Liver (tissue), 9 donors: ENCODE data around the gene XDH. TPM values are rescaled to one million over a fixed set of nuclear protein-coding genes. Genes with fewer than 3 reads are reported as not detected.

ENCODE experiments used
- DNase-seq: peaks from one replicate; pipeline ENCODE4 v3.0.0-alpha.2; 2017; ENCODE audit warnings: low spot score
- H3K27ac ChIP-seq, 2 donors: one replicate each; pipeline ENCODE4 v1.7.0; 2013; ENCODE audit warnings: inconsistent platforms in 2 of 2, low read length in 2 of 2, control low read depth in 1 of 2, low read depth in 1 of 2, mild to moderate bottlenecking in 1 of 2
- H3K27me3 ChIP-seq, 4 donors: one replicate each; pipeline versions ENCODE4 v1.6.1 to v1.7.0; 2013; ENCODE audit warnings: low read length in 3 of 4, inconsistent platforms in 1 of 4, mild to moderate bottlenecking in 1 of 4, moderate library complexity in 1 of 4; ENCODE audit not compliant: control insufficient read depth in 4 of 4, insufficient read depth in 4 of 4
- H3K36me3 ChIP-seq, 4 donors: one replicate each; pipeline versions ENCODE4 v1.6.1 to v1.7.0; 2013; ENCODE audit warnings: low read length in 3 of 4, mild to moderate bottlenecking in 3 of 4, low read depth in 1 of 4, moderate library complexity in 1 of 4; ENCODE audit not compliant: control insufficient read depth in 4 of 4, insufficient read depth in 3 of 4
- H3K4me1 ChIP-seq, 4 donors: one replicate each; pipeline versions ENCODE4 v1.6.1 to v1.7.0; 2013; ENCODE audit warnings: low read length in 3 of 4, mild to moderate bottlenecking in 3 of 4, moderate library complexity in 1 of 4; ENCODE audit not compliant: control insufficient read depth in 4 of 4, insufficient read depth in 4 of 4
- H3K4me3 ChIP-seq, 3 donors: one replicate each; pipeline versions ENCODE4 v1.6.1 to v1.7.0; 2013; ENCODE audit warnings: low read length in 3 of 3, control low read depth in 1 of 3, low read depth in 1 of 3, mild to moderate bottlenecking in 1 of 3
- H3K9ac ChIP-seq, 2 donors: one replicate each; pipeline ENCODE4 v1.7.0; 2013; ENCODE audit warnings: low read length in 2 of 2, mild to moderate bottlenecking in 2 of 2, moderate library complexity in 2 of 2, control low read depth in 1 of 2, low read depth in 1 of 2
- H3K9me3 ChIP-seq, 4 donors: one replicate each; pipeline versions ENCODE4 v1.6.1 to v1.7.0; 2013; ENCODE audit warnings: low read length in 3 of 4; ENCODE audit not compliant: control insufficient read depth in 4 of 4
- FOXA1 ChIP-seq: IDR thresholded peaks from 2 replicates; pipeline ENCODE4 v1.6.1; 2016; ENCODE audit warnings: antibody characterized with exemption
- FOXA2 ChIP-seq: IDR thresholded peaks from 2 replicates; pipeline ENCODE4 v1.6.1; 2016; ENCODE audit warnings: antibody characterized with exemption
- JUND ChIP-seq, 2 donors: IDR thresholded peaks; 2 replicates each; pipeline ENCODE4 v1.6.1; 2016; ENCODE audit warnings: antibody characterized with exemption in 2 of 2
- RAD21 ChIP-seq, 2 donors: IDR thresholded peaks; 2 replicates each; pipeline ENCODE4 v1.6.1; 2016; ENCODE audit warnings: antibody characterized with exemption in 2 of 2, mild to moderate bottlenecking in 2 of 2
- RXRA ChIP-seq, 2 donors: IDR thresholded peaks; 2 replicates each; pipeline ENCODE4 v1.6.1; 2017 to 2018; ENCODE audit warnings: antibody characterized with exemption in 2 of 2, mild to moderate bottlenecking in 1 of 2
- SP1 ChIP-seq: IDR thresholded peaks from 2 replicates; pipeline ENCODE4 v1.6.1; 2018; ENCODE audit warnings: antibody characterized with exemption, mild to moderate bottlenecking
- TAF1 ChIP-seq: conservative IDR thresholded peaks from 2 replicates; pipeline ENCODE4 v1.6.1; 2016; ENCODE audit warnings: antibody characterized with exemption, mild to moderate bottlenecking
- YY1 ChIP-seq: IDR thresholded peaks from 2 replicates; pipeline ENCODE4 v1.6.1; 2016; ENCODE audit warnings: antibody characterized with exemption, mild to moderate bottlenecking
- WGBS: extraction: QIAGEN DNeasy Blood & Tissue Kit; methylation state at CpG from one replicate; pipeline ENCODE4 v1.1.7; 2013; 5-methylcytosine and 5-hydroxymethylcytosine counted together
- polyA plus RNA-seq, 2 donors: library from polyadenylated mRNA; stranded (reverse) in 1 of 2; unstranded in 1 of 2; fragments of 200-250 nt in 1 of 2; fragments of >200 nt in 1 of 2; fragmentation: Nextera tagmentation in 1 of 2; extraction: Ambion mirVana in 1 of 2; gene quantifications; one replicate each; pipeline versions ENCODE4 v1.2.1 to v1.2.3, GENCODE V29; 2013 to 2015
- total RNA-seq, 2 donors: library from RNA; depleted of rRNA; stranded (reverse); fragments of >200 nt; gene quantifications; one replicate each; pipeline ENCODE4 v1.2.3, GENCODE V29; 2014
- TF ChIP-seq, protein P1 (sequence below): IDR thresholded peaks from 2 replicates; pipeline ENCODE4 v1.6.1; 2016; ENCODE audit warnings: antibody characterized with exemption, mild to moderate bottlenecking
- TF ChIP-seq, protein P2 (sequence below): fragments of 150-350 bp; IDR thresholded peaks from 2 replicates; pipeline ENCODE4 v1.5.1; 2017; ENCODE audit warnings: improper control_type of control experiment, low read depth, low read length; ENCODE audit not compliant: missing input control
- TF ChIP-seq, protein P3 (sequence below): IDR thresholded peaks from 2 replicates; pipeline ENCODE4 v1.6.1; 2016; ENCODE audit warnings: antibody characterized with exemption
- TF ChIP-seq, protein P4 (sequence below): IDR thresholded peaks from 2 replicates; pipeline ENCODE4 v1.6.1; 2016; ENCODE audit warnings: antibody characterized with exemption
- donor health status: healthy.
- donor health status: healthy.
- donor health status: healthy.
- donor health status: healthy.
- donor health status: healthy.

Gene XDH
- total and polyA plus RNA-seq, 4 donors: 6.8 to 76.6 (median 12.0) TPM

DNA sequence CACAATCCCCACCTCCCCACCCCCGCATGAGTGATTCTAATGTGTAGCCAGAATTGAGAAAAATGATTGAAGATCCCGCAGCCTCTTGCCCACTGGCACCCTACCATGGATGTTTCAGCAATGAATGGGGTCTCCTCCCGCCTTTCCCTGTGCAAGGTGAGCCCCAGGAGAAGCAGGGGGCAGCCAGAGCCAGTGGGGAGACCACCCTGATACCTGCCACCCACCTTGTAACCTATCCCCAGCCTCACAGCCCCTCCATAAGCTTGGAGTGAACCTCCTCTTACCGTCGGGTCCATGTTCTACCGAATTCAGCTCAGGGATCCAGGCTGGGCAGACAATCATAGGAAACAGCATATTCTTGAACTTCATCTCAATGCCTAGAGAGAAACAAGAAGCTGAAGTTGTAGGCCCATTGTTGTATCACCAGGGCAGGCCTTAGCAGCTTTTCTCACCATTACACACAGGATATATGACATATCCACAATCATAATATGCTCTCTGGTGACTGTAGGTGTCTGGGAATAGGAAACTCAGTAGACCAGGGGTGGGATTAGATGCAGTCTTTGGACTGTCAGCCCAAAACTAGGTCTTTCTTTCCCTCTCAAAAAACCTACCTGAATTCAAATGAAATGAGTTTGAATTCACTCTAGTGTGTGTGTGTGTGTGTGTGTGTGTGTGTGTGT lies 30.9 kb downstream of the XDH start:
- 94% methylated on average over 6 of the region's 6 CpGs for WGBS
- Histone ChIP-seq H3K27ac (no peak overlapping the region), H3K9me3 (no peaks in the 10 kb centered on the region), H3K4me3 (no peak overlapping the region), H3K36me3 (peaks cover 2 to 57% (median 49%) of the 10 kb centered on the region in 4 donors), H3K9ac (no peak overlapping the region), H3K27me3 (no peaks in the 10 kb centered on the region), H3K4me1 (peaks cover 0 to 14% (median 7%) of the 10 kb centered on the region in 4 donors)
- DNase-seq: no peak
- TF ChIP-seq SP1 (no peak), RXRA (IDR thresholded peaks at IDR 0.05) (no peak), FOXA1 (no peak), TAF1 (no peak), FOXA2 (no peak), RAD21 (IDR thresholded peaks at IDR 0.05) (no peak), JUND (IDR thresholded peaks at IDR 0.05) (no peak)
- TF ChIP-seq, protein P1, sequence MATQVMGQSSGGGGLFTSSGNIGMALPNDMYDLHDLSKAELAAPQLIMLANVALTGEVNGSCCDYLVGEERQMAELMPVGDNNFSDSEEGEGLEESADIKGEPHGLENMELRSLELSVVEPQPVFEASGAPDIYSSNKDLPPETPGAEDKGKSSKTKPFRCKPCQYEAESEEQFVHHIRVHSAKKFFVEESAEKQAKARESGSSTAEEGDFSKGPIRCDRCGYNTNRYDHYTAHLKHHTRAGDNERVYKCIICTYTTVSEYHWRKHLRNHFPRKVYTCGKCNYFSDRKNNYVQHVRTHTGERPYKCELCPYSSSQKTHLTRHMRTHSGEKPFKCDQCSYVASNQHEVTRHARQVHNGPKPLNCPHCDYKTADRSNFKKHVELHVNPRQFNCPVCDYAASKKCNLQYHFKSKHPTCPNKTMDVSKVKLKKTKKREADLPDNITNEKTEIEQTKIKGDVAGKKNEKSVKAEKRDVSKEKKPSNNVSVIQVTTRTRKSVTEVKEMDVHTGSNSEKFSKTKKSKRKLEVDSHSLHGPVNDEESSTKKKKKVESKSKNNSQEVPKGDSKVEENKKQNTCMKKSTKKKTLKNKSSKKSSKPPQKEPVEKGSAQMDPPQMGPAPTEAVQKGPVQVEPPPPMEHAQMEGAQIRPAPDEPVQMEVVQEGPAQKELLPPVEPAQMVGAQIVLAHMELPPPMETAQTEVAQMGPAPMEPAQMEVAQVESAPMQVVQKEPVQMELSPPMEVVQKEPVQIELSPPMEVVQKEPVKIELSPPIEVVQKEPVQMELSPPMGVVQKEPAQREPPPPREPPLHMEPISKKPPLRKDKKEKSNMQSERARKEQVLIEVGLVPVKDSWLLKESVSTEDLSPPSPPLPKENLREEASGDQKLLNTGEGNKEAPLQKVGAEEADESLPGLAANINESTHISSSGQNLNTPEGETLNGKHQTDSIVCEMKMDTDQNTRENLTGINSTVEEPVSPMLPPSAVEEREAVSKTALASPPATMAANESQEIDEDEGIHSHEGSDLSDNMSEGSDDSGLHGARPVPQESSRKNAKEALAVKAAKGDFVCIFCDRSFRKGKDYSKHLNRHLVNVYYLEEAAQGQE: no peak
- TF ChIP-seq, protein P2, sequence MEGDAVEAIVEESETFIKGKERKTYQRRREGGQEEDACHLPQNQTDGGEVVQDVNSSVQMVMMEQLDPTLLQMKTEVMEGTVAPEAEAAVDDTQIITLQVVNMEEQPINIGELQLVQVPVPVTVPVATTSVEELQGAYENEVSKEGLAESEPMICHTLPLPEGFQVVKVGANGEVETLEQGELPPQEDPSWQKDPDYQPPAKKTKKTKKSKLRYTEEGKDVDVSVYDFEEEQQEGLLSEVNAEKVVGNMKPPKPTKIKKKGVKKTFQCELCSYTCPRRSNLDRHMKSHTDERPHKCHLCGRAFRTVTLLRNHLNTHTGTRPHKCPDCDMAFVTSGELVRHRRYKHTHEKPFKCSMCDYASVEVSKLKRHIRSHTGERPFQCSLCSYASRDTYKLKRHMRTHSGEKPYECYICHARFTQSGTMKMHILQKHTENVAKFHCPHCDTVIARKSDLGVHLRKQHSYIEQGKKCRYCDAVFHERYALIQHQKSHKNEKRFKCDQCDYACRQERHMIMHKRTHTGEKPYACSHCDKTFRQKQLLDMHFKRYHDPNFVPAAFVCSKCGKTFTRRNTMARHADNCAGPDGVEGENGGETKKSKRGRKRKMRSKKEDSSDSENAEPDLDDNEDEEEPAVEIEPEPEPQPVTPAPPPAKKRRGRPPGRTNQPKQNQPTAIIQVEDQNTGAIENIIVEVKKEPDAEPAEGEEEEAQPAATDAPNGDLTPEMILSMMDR: no peak
- TF ChIP-seq, protein P3, sequence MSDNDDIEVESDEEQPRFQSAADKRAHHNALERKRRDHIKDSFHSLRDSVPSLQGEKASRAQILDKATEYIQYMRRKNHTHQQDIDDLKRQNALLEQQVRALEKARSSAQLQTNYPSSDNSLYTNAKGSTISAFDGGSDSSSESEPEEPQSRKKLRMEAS: no peak
- TF ChIP-seq, protein P4, sequence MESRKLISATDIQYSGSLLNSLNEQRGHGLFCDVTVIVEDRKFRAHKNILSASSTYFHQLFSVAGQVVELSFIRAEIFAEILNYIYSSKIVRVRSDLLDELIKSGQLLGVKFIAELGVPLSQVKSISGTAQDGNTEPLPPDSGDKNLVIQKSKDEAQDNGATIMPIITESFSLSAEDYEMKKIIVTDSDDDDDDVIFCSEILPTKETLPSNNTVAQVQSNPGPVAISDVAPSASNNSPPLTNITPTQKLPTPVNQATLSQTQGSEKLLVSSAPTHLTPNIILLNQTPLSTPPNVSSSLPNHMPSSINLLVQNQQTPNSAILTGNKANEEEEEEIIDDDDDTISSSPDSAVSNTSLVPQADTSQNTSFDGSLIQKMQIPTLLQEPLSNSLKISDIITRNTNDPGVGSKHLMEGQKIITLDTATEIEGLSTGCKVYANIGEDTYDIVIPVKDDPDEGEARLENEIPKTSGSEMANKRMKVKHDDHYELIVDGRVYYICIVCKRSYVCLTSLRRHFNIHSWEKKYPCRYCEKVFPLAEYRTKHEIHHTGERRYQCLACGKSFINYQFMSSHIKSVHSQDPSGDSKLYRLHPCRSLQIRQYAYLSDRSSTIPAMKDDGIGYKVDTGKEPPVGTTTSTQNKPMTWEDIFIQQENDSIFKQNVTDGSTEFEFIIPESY: no peak

DNA sequence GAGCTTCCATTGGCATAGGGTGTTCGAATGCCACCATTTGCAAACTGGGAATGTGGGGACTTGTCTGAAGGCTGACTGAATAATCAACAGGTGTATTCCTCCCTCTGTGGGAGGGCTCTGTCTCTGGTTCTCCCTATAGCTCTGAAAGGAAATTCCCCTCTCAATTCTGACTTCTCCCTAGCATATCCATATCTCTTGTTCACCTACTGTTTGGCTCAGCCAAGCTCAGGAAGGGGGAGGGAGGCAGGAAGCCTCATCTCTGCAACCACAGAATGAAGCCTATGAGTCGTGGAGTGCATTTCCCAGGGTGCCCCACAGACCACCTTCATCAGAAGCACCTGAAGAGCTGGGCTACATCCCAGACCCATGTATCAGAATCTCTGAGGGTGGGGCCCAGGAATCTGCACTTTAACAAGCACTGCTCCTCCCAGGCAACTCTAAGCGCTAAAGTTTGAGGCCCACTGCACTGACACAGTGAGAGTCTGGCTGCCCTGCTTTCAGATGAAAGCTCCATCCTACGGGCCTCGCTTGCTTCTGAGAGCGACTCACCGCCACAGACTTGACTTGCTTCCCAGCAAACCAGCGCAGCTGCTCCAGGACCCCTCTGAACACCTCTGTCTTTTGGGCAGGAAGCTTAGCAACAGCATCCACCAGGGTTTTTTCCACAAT lies 32.0 kb downstream of the XDH start:
- Histone ChIP-seq H3K27me3 (no peaks in the 10 kb centered on the region), H3K9me3 (no peaks in the 10 kb centered on the region), H3K27ac (no peak overlapping the region), H3K4me3 (no peak overlapping the region), H3K36me3 (peaks cover 2 to 48% (median 43%) of the 10 kb centered on the region in 4 donors), H3K9ac (no peak overlapping the region), H3K4me1 (peaks cover 3 to 22% (median 11%) of the 10 kb centered on the region in 4 donors)
- TF ChIP-seq FOXA1 (no peak), YY1 (no peak), FOXA2 (no peak)
- no peak for DNase-seq
- 93% methylated on average over 8 of the region's 8 CpGs for WGBS
